ENCODE measurements around the gene TBC1D2.
A peak's percentile ranks its signal among the peaks of the same experiment; 100 is the strongest.
"Not testable (repeated sequence)": the region's sequence is repeated elsewhere in the genome, so short reads cannot be mapped to it uniquely, and the experiment has no call there.

The TBC1D2 gene

DNA sequence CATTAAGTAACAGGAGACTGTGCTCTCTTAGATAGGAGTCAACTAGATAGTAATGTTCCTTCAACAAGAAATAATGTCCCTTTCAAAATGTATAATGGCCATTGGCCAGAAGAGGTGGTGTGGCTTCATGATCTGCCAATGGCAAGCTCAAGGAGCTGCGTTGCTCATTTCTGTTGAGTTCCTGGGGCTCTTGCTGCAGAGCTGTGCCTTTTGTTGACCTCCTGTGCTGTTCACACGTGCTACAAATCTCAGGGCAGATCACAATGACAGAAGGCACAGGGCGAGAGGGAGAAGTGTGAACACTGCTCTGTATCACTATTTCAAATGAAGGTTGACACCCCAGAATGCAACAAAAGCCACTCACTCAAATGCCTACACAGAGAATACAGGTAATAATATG lies 16.0 kb upstream of the TBC1D2 start:
- TF ChIP-seq POLR2A (IDR thresholded peaks at IDR 0.05; ENCODE audit: low read depth, low read length), result no peak
- no peak for TF ChIP-seq TAF1 (IDR thresholded peaks at IDR 0.05; ENCODE audit: borderline replicate concordance, low read depth, low read length)
- DNase-seq (ENCODE audit: insufficient read length), result no peak
- FAIRE-seq, result no peak

DNA sequence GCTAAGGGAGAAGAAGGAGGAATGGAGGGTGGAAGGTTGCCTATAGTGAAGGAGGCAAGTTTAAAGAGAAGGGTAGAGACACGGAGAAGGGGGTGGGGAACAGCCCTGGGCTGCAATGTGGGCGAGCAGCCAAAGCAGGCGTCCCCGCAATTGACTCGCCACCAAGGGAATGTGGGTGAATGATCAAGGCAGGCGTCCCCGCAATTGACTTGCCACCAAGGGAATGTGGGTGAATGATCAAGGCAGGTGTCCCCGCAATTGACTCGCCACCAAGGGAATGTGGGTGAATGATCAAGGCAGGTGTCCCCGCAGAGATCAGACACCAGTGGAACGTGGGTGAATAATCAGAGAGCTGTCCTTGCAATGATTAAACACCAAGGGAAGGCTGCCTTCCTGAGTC lies 14.8 kb upstream of the TBC1D2 start:
- FAIRE-seq; DNase-seq (ENCODE audit: insufficient read length): not testable (repeated sequence)

DNA sequence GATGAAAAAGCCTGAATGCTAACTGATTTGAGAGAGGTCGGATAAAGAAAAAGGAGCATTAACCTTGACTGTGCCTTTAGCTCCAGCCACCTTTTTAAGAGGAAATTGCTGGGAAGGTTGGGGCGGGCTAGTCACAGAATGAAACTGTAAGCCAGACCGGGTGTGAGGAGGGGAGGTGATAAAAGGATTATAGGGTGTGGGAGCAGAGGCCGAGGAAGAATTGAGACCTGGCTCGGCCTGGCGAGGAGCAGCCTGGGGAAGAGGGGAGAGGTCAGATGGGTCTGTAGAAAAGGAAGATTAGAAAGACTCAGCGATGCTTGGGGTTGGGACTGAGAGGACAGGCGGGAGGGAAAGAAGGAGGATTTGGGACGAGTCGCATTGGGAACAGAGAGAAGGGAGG lies 14.2 kb upstream of the TBC1D2 start:
- not testable (repeated sequence) for DNase-seq (ENCODE audit: insufficient read length); FAIRE-seq

GRCh38 chr9:98267556-98267955 lies 12.1 kb upstream of the TBC1D2 start:
- not testable (repeated sequence) for FAIRE-seq; DNase-seq (ENCODE audit: insufficient read length)

GRCh38 chr9:98264516-98264915 lies 9.1 kb upstream of the TBC1D2 start:
- FAIRE-seq (no peak), DNase-seq (ENCODE audit: insufficient read length) (no peak)
- TF ChIP-seq POLR2A (IDR thresholded peaks at IDR 0.05; ENCODE audit: low read depth, low read length) (no peak), POLR2AphosphoS5 (IDR thresholded peaks at IDR 0.05; ENCODE audit: low read depth, low read length) (no peak), TAF1 (IDR thresholded peaks at IDR 0.05; ENCODE audit: borderline replicate concordance, low read depth, low read length) (no peak)

- FAIRE-seq (peak; percentile 58), DNase-seq (ENCODE audit: insufficient read length) (peak; percentile 45)
- TF ChIP-seq POLR2A (IDR thresholded peaks at IDR 0.05; ENCODE audit: low read depth, low read length), result no peak
- no peak for TF ChIP-seq POLR2AphosphoS5 (IDR thresholded peaks at IDR 0.05; ENCODE audit: low read depth, low read length)
- TF ChIP-seq TAF1 (IDR thresholded peaks at IDR 0.05; ENCODE audit: borderline replicate concordance, low read depth, low read length), result no peak
These were observed 8.3 kb upstream of the TBC1D2 start for GRCh38 chr9:98263482-98264357.

- TF ChIP-seq POLR2AphosphoS5 (IDR thresholded peaks at IDR 0.05; ENCODE audit: low read depth, low read length) (no peak), TAF1 (IDR thresholded peaks at IDR 0.05; ENCODE audit: borderline replicate concordance, low read depth, low read length) (no peak), POLR2A (IDR thresholded peaks at IDR 0.05; ENCODE audit: low read depth, low read length) (no peak)
- no peak for FAIRE-seq
- DNase-seq (ENCODE audit: insufficient read length), result no peak
These were observed 7.6 kb upstream of the TBC1D2 start for GRCh38 chr9:98263080-98263479.

DNA sequence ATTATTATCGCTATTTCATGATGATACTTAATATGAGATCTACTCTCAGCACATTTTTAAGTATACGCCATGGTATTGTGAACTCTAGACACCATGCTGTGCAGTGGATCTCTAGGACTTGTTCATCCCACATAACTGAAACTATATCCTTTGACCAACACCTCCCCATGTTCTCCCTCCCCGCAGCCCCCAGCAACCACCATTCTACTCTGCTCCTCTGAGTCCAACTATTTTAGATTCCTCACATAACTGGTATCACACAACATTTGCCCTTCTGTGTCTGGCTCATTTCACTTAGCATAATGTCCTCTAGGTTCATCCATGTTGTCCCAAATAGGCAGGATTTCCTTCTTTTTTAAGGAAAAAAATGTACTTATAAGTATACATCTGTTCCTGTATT lies 6.6 kb upstream of the TBC1D2 start:
- FAIRE-seq (no peak), DNase-seq (ENCODE audit: insufficient read length) (no peak)
- no peak for TF ChIP-seq POLR2A (IDR thresholded peaks at IDR 0.05; ENCODE audit: low read depth, low read length)
- TF ChIP-seq TAF1 (IDR thresholded peaks at IDR 0.05; ENCODE audit: borderline replicate concordance, low read depth, low read length), result no peak
- no peak for TF ChIP-seq POLR2AphosphoS5 (IDR thresholded peaks at IDR 0.05; ENCODE audit: low read depth, low read length)

GRCh38 chr9:98260635-98261034 lies 5.2 kb upstream of the TBC1D2 start:
- no peak for FAIRE-seq
- TF ChIP-seq TAF1 (IDR thresholded peaks at IDR 0.05; ENCODE audit: borderline replicate concordance, low read depth, low read length) (no peak), POLR2AphosphoS5 (IDR thresholded peaks at IDR 0.05; ENCODE audit: low read depth, low read length) (no peak), POLR2A (IDR thresholded peaks at IDR 0.05; ENCODE audit: low read depth, low read length) (no peak)
- DNase-seq (ENCODE audit: insufficient read length), result no peak

DNA sequence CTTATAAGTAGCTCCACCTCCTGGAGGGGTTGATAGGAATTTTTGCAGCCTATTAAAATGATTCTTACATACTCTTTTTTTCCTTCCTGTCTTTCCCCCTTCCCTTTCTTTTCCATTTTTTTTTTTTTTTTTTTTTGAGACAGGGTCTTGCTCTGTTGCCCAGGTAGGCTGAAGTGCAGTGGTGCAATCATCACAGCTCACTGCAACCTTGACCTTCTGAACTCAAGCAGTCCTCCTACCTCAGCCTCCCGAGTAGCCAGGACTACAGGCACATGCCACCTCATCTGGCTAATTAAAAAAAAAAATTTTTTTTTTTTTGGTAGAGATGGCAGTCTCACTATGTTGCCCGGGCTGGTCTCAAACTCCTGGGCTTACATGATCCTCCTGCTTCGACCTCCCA lies 4.3 kb upstream of the TBC1D2 start:
- TF ChIP-seq POLR2AphosphoS5 (IDR thresholded peaks at IDR 0.05; ENCODE audit: low read depth, low read length) (no peak), POLR2A (IDR thresholded peaks at IDR 0.05; ENCODE audit: low read depth, low read length) (no peak), TAF1 (IDR thresholded peaks at IDR 0.05; ENCODE audit: borderline replicate concordance, low read depth, low read length) (no peak)
- FAIRE-seq (no peak), DNase-seq (ENCODE audit: insufficient read length) (no peak)

GRCh38 chr9:98256756-98257155 lies 1.3 kb upstream of the TBC1D2 start:
- TF ChIP-seq POLR2AphosphoS5 (IDR thresholded peaks at IDR 0.05; ENCODE audit: low read depth, low read length) (no peak), TAF1 (IDR thresholded peaks at IDR 0.05; ENCODE audit: borderline replicate concordance, low read depth, low read length) (no peak), POLR2A (IDR thresholded peaks at IDR 0.05; ENCODE audit: low read depth, low read length) (no peak)
- DNase-seq (ENCODE audit: insufficient read length) (no peak), FAIRE-seq (no peak)

GRCh38 chr9:98255061-98255577 lies 330 bp downstream of the TBC1D2 start:
- TF ChIP-seq POLR2AphosphoS5 (IDR thresholded peaks at IDR 0.05; ENCODE audit: low read depth, low read length) (no peak), TAF1 (IDR thresholded peaks at IDR 0.05; ENCODE audit: borderline replicate concordance, low read depth, low read length) (no peak), POLR2A (IDR thresholded peaks at IDR 0.05; ENCODE audit: low read depth, low read length) (no peak)
- DNase-seq (ENCODE audit: insufficient read length) (no peak), FAIRE-seq (no peak)

All from GM12892 (cell line).